GM23338 (cell line): ENCODE data around the gene AQP6. TPM values are rescaled to one million over a fixed set of nuclear protein-coding genes. Genes with fewer than 3 reads are reported as not detected.

Experiments used
- ATAC-seq: fragments of 200-7000 bp; cut with Tn5 transposase; 3 replicates; pipeline ENCODE4 v1.9.1; 2020
- DNase-seq: peaks from one replicate; pipeline ENCODE4 v3.0.0-alpha.2; 2015; ENCODE audit warnings: low spot score
- H2AFZ ChIP-seq: fragments of 200-600 bp; sonication (generic); 2 replicates; pipeline ENCODE4 v1.8.0; 2016; ENCODE audit warnings: antibody characterized with exemption, mild to moderate bottlenecking, moderate library complexity
- H3F3A ChIP-seq: fragments of 200-600 bp; sonication (generic); replicated peaks from 2 replicates; pipeline ENCODE4 v1.8.0; 2017; ENCODE audit warnings: antibody characterized with exemption, mixed run types, low read depth
- H3K27ac ChIP-seq: fragments of 200-600 bp; sonication (generic); 2 replicates; pipeline ENCODE4 v1.6.1; 2016; ENCODE audit warnings: low read depth
- H3K27me3 ChIP-seq: fragments of 200-600 bp; sonication (generic); 2 replicates; pipeline ENCODE4 v1.8.0; 2016; ENCODE audit warnings: mild to moderate bottlenecking, mixed run types, moderate library complexity; ENCODE audit not compliant: insufficient read depth
- H3K36me3 ChIP-seq: fragments of 200-600 bp; sonication (generic); 2 replicates; pipeline ENCODE4 v1.8.0; 2016; ENCODE audit warnings: mild to moderate bottlenecking; ENCODE audit not compliant: insufficient read depth
- H3K4me1 ChIP-seq: fragments of 200-600 bp; sonication (generic); 2 replicates; pipeline ENCODE4 v1.8.0; 2016; ENCODE audit warnings: mild to moderate bottlenecking, moderate library complexity; ENCODE audit not compliant: insufficient read depth
- H3K4me2 ChIP-seq: fragments of 200-600 bp; sonication (generic); 2 replicates; pipeline ENCODE4 v1.7.1; 2017; ENCODE audit warnings: mixed run types
- H3K4me3 ChIP-seq: fragments of 200-600 bp; sonication (generic); 2 replicates; pipeline ENCODE4 v1.6.1; 2016; ENCODE audit warnings: mixed run types
- H3K79me2 ChIP-seq: fragments of 200-600 bp; sonication (generic); replicated peaks from 2 replicates; pipeline ENCODE4 v1.8.0; 2017; ENCODE audit warnings: mild to moderate bottlenecking; ENCODE audit not compliant: insufficient read depth
- H3K9me2 ChIP-seq: fragments of 200-600 bp; sonication (generic); 2 replicates; pipeline ENCODE4 v1.8.0; 2017; ENCODE audit not compliant: insufficient read depth
- H4K20me1 ChIP-seq: fragments of 200-600 bp; sonication (generic); replicated peaks from 2 replicates; pipeline ENCODE4 v1.8.0; 2017; ENCODE audit warnings: mild to moderate bottlenecking; ENCODE audit not compliant: insufficient read depth
- H3K27ac Mint-ChIP-seq: 2 replicates; pipeline ENCODE4 v1.8.0; 2020; ENCODE audit warnings: inconsistent platforms, mild to moderate bottlenecking, moderate library complexity, mixed read lengths
- H3K27me3 Mint-ChIP-seq: 3 replicates; pipeline ENCODE4 v1.8.0; 2022; ENCODE audit warnings: low read depth, mild to moderate bottlenecking, moderate library complexity, mixed read lengths, inconsistent platforms; ENCODE audit not compliant: insufficient read depth, poor library complexity
- H3K36me3 Mint-ChIP-seq: 3 replicates; pipeline ENCODE4 v1.8.0; 2021; ENCODE audit warnings: low read depth, mild to moderate bottlenecking, inconsistent platforms, moderate library complexity, mixed read lengths
- H3K4me1 Mint-ChIP-seq: 3 replicates; pipeline ENCODE4 v1.8.0; 2020; ENCODE audit warnings: mild to moderate bottlenecking, inconsistent platforms, mixed read lengths
- H3K4me3 Mint-ChIP-seq: 3 replicates; pipeline ENCODE4 v1.8.0; 2021; ENCODE audit warnings: moderate library complexity, mild to moderate bottlenecking, inconsistent platforms, mixed read lengths
- H3K9me3 Mint-ChIP-seq: 3 replicates; pipeline ENCODE4 v1.8.0; 2020; ENCODE audit warnings: moderate library complexity, mild to moderate bottlenecking, inconsistent platforms, mixed read lengths
- CREB1 ChIP-seq: fragments of 250-450 bp; sonication (Bioruptor Pico); IDR thresholded peaks from 2 replicates; pipeline ENCODE4 v1.5.0; 2020; ENCODE audit warnings: low read depth, mild to moderate bottlenecking, moderate library complexity
- ETS1 ChIP-seq: IDR thresholded peaks from 2 replicates; pipeline ENCODE4 v1.6.1; 2016; ENCODE audit warnings: antibody characterized with exemption
- EZH2 ChIP-seq: fragments of 200-600 bp; sonication (generic); IDR thresholded peaks from one replicate; pipeline ENCODE4 v1.8.0; 2017; ENCODE audit warnings: antibody characterized with exemption, mild to moderate bottlenecking, low read depth; ENCODE audit not compliant: unreplicated experiment
- EZH2phosphoT487 ChIP-seq: fragments of 200-600 bp; sonication (generic); IDR thresholded peaks from one replicate; pipeline ENCODE4 v1.8.1; 2018; ENCODE audit warnings: antibody characterized with exemption; ENCODE audit not compliant: unreplicated experiment
- JUNB ChIP-seq: IDR thresholded peaks from one replicate; pipeline ENCODE4 v1.6.1; 2016; ENCODE audit warnings: antibody characterized with exemption; ENCODE audit not compliant: unreplicated experiment
- NANOG ChIP-seq: IDR thresholded peaks from 2 replicates; pipeline ENCODE4 v1.6.1; 2016; ENCODE audit warnings: antibody characterized with exemption, borderline replicate concordance
- POLR2AphosphoS5 ChIP-seq: IDR thresholded peaks from 2 replicates; pipeline ENCODE4 v1.6.1; 2016; ENCODE audit warnings: antibody characterized with exemption, low read depth
- STAT1 ChIP-seq: IDR thresholded peaks from one replicate; pipeline ENCODE4 v1.6.1; 2016; ENCODE audit warnings: antibody characterized with exemption; ENCODE audit not compliant: unreplicated experiment
- ZNF114 ChIP-seq: fragments of 250-450 bp; sonication (Bioruptor Pico); IDR thresholded peaks from 2 replicates; pipeline ENCODE4 v1.5.0; 2020; ENCODE audit warnings: mild to moderate bottlenecking, moderate library complexity
- ZNF331 ChIP-seq: fragments of 250-450 bp; sonication (Bioruptor Pico); IDR thresholded peaks from 2 replicates; pipeline ENCODE4 v1.5.0; 2020; ENCODE audit warnings: low read depth, mild to moderate bottlenecking, moderate library complexity
- ZNF462 ChIP-seq: fragments of 250-450 bp; sonication (Bioruptor Pico); IDR thresholded peaks from 2 replicates; pipeline ENCODE4 v1.5.0; 2020; ENCODE audit warnings: mild to moderate bottlenecking, moderate library complexity
- polyA plus RNA-seq: library from polyadenylated mRNA; unstranded; fragments of >200 nt; fragmentation: Nextera tagmentation; extraction: Ambion mirVana; gene quantifications from 2 replicates; pipeline ENCODE4 v1.2.1, GENCODE V29; 2016
- total RNA-seq: library from RNA; depleted of rRNA; stranded (reverse); fragments of >200 nt; shearing (Covaris generic); gene quantifications from 2 replicates; pipeline ENCODE4 v1.2.3, GENCODE V29; 2014
- TF ChIP-seq, protein P1 (sequence below), 2 experiments: fragments of 200-600 bp in 1 of 2; sonication (generic) in 1 of 2; conservative IDR thresholded peaks; 2 replicates each; pipeline versions ENCODE4 v1.5.1 to v1.6.1; 2016 to 2017; ENCODE audit warnings: antibody characterized with exemption in 2 of 2, low read depth in 2 of 2, mild to moderate bottlenecking in 2 of 2, moderate library complexity in 1 of 2
- TF ChIP-seq, protein P2 (sequence below): IDR thresholded peaks from one replicate; pipeline ENCODE4 v1.6.1; 2018; ENCODE audit warnings: antibody characterized with exemption; ENCODE audit not compliant: unreplicated experiment

The AQP6 gene
- total and polyA plus RNA-seq, 2 experiments from 2014 or later = 0.08 TPM; not detected in 1

GRCh38 chr12:50006280-50006679, 33.5 kb downstream of the AQP6 start:
- H2AFZ ChIP-seq = no peak overlapping the region
- 0 out of 2 replicates have a peak, but pooled peaks cover 2% of the 10 kb centered on the region for H3K79me2 ChIP-seq
- H3K36me3 ChIP-seq = peaks cover 8% of the 10 kb centered on the region; the same call in 1 of the 2 replicates
- no peak overlapping the region for H3K27ac ChIP-seq
- no peaks in the 10 kb centered on the region for H3K4me1 ChIP-seq
- no peaks in the 10 kb centered on the region for H3K9me2 ChIP-seq
- H3K4me3 ChIP-seq = no peak overlapping the region
- H3F3A ChIP-seq = no peaks in the 10 kb centered on the region
- ATAC-seq (no peak), DNase-seq (no peak)
- Mint-ChIP-seq H3K4me1 (no peaks in the 10 kb centered on the region), H3K27me3 (peaks cover 2% of the 10 kb centered on the region), H3K27ac (no peak overlapping the region), H3K9me3 (no peaks in the 10 kb centered on the region), H3K36me3 (peaks cover 28% of the 10 kb centered on the region), H3K4me3 (no peak overlapping the region)
- TF ChIP-seq ZNF114 (CRISPR knock-in tag) = no peak
- TF ChIP-seq NANOG = no peak
- TF ChIP-seq ETS1 = no peak
- TF ChIP-seq JUNB = no peak
- TF ChIP-seq EZH2 = no peak
- TF ChIP-seq EZH2phosphoT487 = no peak
- TF ChIP-seq, protein P1, sequence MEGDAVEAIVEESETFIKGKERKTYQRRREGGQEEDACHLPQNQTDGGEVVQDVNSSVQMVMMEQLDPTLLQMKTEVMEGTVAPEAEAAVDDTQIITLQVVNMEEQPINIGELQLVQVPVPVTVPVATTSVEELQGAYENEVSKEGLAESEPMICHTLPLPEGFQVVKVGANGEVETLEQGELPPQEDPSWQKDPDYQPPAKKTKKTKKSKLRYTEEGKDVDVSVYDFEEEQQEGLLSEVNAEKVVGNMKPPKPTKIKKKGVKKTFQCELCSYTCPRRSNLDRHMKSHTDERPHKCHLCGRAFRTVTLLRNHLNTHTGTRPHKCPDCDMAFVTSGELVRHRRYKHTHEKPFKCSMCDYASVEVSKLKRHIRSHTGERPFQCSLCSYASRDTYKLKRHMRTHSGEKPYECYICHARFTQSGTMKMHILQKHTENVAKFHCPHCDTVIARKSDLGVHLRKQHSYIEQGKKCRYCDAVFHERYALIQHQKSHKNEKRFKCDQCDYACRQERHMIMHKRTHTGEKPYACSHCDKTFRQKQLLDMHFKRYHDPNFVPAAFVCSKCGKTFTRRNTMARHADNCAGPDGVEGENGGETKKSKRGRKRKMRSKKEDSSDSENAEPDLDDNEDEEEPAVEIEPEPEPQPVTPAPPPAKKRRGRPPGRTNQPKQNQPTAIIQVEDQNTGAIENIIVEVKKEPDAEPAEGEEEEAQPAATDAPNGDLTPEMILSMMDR (conservative IDR thresholded peaks at IDR 0.05; ENCODE audit: low read depth in 2 of 2) = no peak
- no peak for TF ChIP-seq ZNF462 (CRISPR knock-in tag)
- no peak for TF ChIP-seq CREB1 (CRISPR knock-in tag)
- no peak for TF ChIP-seq ZNF331 (CRISPR knock-in tag)
- no peak for TF ChIP-seq POLR2AphosphoS5
- no peak for TF ChIP-seq STAT1
- TF ChIP-seq, protein P2, sequence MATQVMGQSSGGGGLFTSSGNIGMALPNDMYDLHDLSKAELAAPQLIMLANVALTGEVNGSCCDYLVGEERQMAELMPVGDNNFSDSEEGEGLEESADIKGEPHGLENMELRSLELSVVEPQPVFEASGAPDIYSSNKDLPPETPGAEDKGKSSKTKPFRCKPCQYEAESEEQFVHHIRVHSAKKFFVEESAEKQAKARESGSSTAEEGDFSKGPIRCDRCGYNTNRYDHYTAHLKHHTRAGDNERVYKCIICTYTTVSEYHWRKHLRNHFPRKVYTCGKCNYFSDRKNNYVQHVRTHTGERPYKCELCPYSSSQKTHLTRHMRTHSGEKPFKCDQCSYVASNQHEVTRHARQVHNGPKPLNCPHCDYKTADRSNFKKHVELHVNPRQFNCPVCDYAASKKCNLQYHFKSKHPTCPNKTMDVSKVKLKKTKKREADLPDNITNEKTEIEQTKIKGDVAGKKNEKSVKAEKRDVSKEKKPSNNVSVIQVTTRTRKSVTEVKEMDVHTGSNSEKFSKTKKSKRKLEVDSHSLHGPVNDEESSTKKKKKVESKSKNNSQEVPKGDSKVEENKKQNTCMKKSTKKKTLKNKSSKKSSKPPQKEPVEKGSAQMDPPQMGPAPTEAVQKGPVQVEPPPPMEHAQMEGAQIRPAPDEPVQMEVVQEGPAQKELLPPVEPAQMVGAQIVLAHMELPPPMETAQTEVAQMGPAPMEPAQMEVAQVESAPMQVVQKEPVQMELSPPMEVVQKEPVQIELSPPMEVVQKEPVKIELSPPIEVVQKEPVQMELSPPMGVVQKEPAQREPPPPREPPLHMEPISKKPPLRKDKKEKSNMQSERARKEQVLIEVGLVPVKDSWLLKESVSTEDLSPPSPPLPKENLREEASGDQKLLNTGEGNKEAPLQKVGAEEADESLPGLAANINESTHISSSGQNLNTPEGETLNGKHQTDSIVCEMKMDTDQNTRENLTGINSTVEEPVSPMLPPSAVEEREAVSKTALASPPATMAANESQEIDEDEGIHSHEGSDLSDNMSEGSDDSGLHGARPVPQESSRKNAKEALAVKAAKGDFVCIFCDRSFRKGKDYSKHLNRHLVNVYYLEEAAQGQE = no peak
- no peak overlapping the region for H3K4me2 ChIP-seq
- peaks cover 3% of the 10 kb centered on the region; the same call in 1 of the 2 replicates for H4K20me1 ChIP-seq
- no peaks in the 10 kb centered on the region for H3K27me3 ChIP-seq
